Measurements from ENCODE around the gene MANEAL.

The MANEAL gene

GRCh38 chr1:37831109-37831508 is 37.5 kb downstream of the MANEAL start:
- DNase-seq, result no peak

GRCh38 chr1:37831809-37832208 is 38.2 kb downstream of the MANEAL start:
- DNase-seq, result no peak

GRCh38 chr1:37836788-37837187 is 43.1 kb downstream of the MANEAL start:
- no peak for DNase-seq

GRCh38 chr1:37839676-37840075 is 46.0 kb downstream of the MANEAL start:
- DNase-seq, result no peak

- DNase-seq, result no peak
Measured at GRCh38 chr1:37840711-37841110, 47.1 kb downstream of the MANEAL start.

GRCh38 chr1:37841652-37842051 is 48.0 kb downstream of the MANEAL start:
- DNase-seq, result no peak

- no peak for DNase-seq
Measured at GRCh38 chr1:37844536-37844935, 50.9 kb downstream of the MANEAL start.

- no peak for DNase-seq
Measured at GRCh38 chr1:37845049-37845646, 51.5 kb downstream of the MANEAL start.

GRCh38 chr1:37845786-37846185 is 52.1 kb downstream of the MANEAL start:
- DNase-seq, result no peak

- DNase-seq, result no peak
Measured at GRCh38 chr1:37846647-37847339, 53.1 kb downstream of the MANEAL start.

- no peak for DNase-seq
Measured at GRCh38 chr1:37849480-37849879, 55.8 kb downstream of the MANEAL start.

GRCh38 chr1:37850352-37850955 is 56.8 kb downstream of the MANEAL start:
- no peak for DNase-seq
